GM21529 (cell line): ENCODE data around the gene UBE2Q1.
A peak's percentile ranks its signal among the peaks of the same experiment; 100 is the strongest.

Experiments used
- ATAC-seq: cut with Tn5 transposase; IDR thresholded peaks from one replicate; pipeline ENCODE4 v1.9.1; 2021; ENCODE audit not compliant: unreplicated experiment

The UBE2Q1 gene

GRCh38 chr1:154557939-154558719, at the start of gene UBE2Q1:
Gene UBE2Q1, minus strand, starts transcription at chr1:154558662. Its CDS starts 109 bp downstream, at chr1:154558553.
- peak; percentile 5 for ATAC-seq

- ATAC-seq, result peak; percentile 60
Measured at GRCh38 chr1:154607609-154608396, 49.3 kb upstream of the UBE2Q1 start, which contains the start of gene ADAR. Gene ADAR, minus strand, starts transcription at chr1:154608186. Its CDS starts 180 bp downstream, at chr1:154608006.

- ATAC-seq, result no peak
Measured at GRCh38 chr1:154607106-154607608, 48.7 kb upstream of the UBE2Q1 start.

- no peak for ATAC-seq
Measured at GRCh38 chr1:154605534-154605933, 47.1 kb upstream of the UBE2Q1 start.

GRCh38 chr1:154603317-154603716, 44.9 kb upstream of the UBE2Q1 start:
- no peak for ATAC-seq

GRCh38 chr1:154599658-154600057, 41.2 kb upstream of the UBE2Q1 start:
- no peak for ATAC-seq

GRCh38 chr1:154598871-154599635, 40.6 kb upstream of the UBE2Q1 start:
- no peak for ATAC-seq

- ATAC-seq, result no peak
Measured at GRCh38 chr1:154595621-154596020, 37.2 kb upstream of the UBE2Q1 start.

- no peak for ATAC-seq
Measured at GRCh38 chr1:154594811-154595210, 36.3 kb upstream of the UBE2Q1 start.

- ATAC-seq, result no peak
Measured at GRCh38 chr1:154593390-154593789, 34.9 kb upstream of the UBE2Q1 start.

- ATAC-seq, result no peak
Measured at GRCh38 chr1:154591206-154591605, 32.7 kb upstream of the UBE2Q1 start.

GRCh38 chr1:154590756-154591155, 32.3 kb upstream of the UBE2Q1 start:
- no peak for ATAC-seq

- ATAC-seq, result no peak
Measured at GRCh38 chr1:154589780-154590179, 31.3 kb upstream of the UBE2Q1 start.

GRCh38 chr1:154586641-154587040, 28.2 kb upstream of the UBE2Q1 start:
- no peak for ATAC-seq

GRCh38 chr1:154586231-154586630, 27.8 kb upstream of the UBE2Q1 start:
- no peak for ATAC-seq

GRCh38 chr1:154584267-154584994, 26.0 kb upstream of the UBE2Q1 start:
- ATAC-seq, result no peak

GRCh38 chr1:154583773-154584172, 25.3 kb upstream of the UBE2Q1 start:
- ATAC-seq, result no peak

- no peak for ATAC-seq
Measured at GRCh38 chr1:154582885-154583284, 24.4 kb upstream of the UBE2Q1 start.

- no peak for ATAC-seq
Measured at GRCh38 chr1:154581766-154582165, 23.3 kb upstream of the UBE2Q1 start.

- no peak for ATAC-seq
Measured at GRCh38 chr1:154579374-154579773, 20.9 kb upstream of the UBE2Q1 start.

- no peak for ATAC-seq
Measured at GRCh38 chr1:154578058-154578418, 19.6 kb upstream of the UBE2Q1 start.
